BE2C (cell line): Measurements from ENCODE around the gene ATP1A2.
"Not testable (repeated sequence)": the region's sequence is repeated elsewhere in the genome, so short reads cannot be mapped to it uniquely, and the experiment has no call there.

Experiments used
- DNase-seq: peaks from one replicate; pipeline ENCODE4 v3.0.0-alpha.2; 2020
- H3K27me3 ChIP-seq: fragments of 250-450 bp; sonication (Bioruptor Pico); 2 replicates; pipeline ENCODE4 v1.5.1; 2020; ENCODE audit warnings: mild to moderate bottlenecking
- H3K36me3 ChIP-seq: fragments of 250-450 bp; sonication (Bioruptor Pico); 2 replicates; pipeline ENCODE4 v1.5.1; 2020; ENCODE audit warnings: mild to moderate bottlenecking
- H3K4me1 ChIP-seq: fragments of 250-450 bp; sonication (Bioruptor Pico); 2 replicates; pipeline ENCODE4 v1.5.1; 2020
- H3K4me3 ChIP-seq: 2 replicates; pipeline ENCODE4 v1.5.1; 2011; ENCODE audit warnings: low read depth, low read length
- H3K9me3 ChIP-seq: fragments of 250-450 bp; sonication (Bioruptor Pico); 2 replicates; pipeline ENCODE4 v1.5.1; 2020
- CTCF ChIP-seq: IDR thresholded peaks from 2 replicates; pipeline ENCODE4 v1.5.1; 2012; ENCODE audit warnings: mild to moderate bottlenecking, low read depth, low read length

The ATP1A2 gene

GRCh38 chr1:160125746-160126145 lies 10.2 kb downstream of the ATP1A2 start:
- no peaks in the 10 kb centered on the region for H3K36me3 ChIP-seq
- no peak overlapping the region for H3K4me3 ChIP-seq
- no peaks in the 10 kb centered on the region for H3K4me1 ChIP-seq
- TF ChIP-seq CTCF = no peak
- peaks cover under 1% of the 10 kb centered on the region; the same call in 1 of the 2 replicates for H3K27me3 ChIP-seq
- H3K9me3 ChIP-seq = no peaks in the 10 kb centered on the region
- DNase-seq = no peak

GRCh38 chr1:160126342-160126741 lies 10.8 kb downstream of the ATP1A2 start:
- not testable (repeated sequence) for H3K4me3 ChIP-seq, DNase-seq, H3K36me3 ChIP-seq, H3K4me1 ChIP-seq, H3K27me3 ChIP-seq, H3K9me3 ChIP-seq

GRCh38 chr1:160127381-160127780 lies 11.8 kb downstream of the ATP1A2 start:
- Histone ChIP-seq H3K27me3 (peaks cover 4% of the 10 kb centered on the region; the same call in 1 of the 2 replicates), H3K9me3 (no peaks in the 10 kb centered on the region), H3K4me1 (no peaks in the 10 kb centered on the region), H3K4me3 (no peak overlapping the region), H3K36me3 (no peaks in the 10 kb centered on the region)
- TF ChIP-seq CTCF = no peak
- DNase-seq = no peak

- H3K4me1 ChIP-seq = no peaks in the 10 kb centered on the region
- no peak for DNase-seq
- H3K4me3 ChIP-seq = no peak overlapping the region
- no peaks in the 10 kb centered on the region for H3K9me3 ChIP-seq
- TF ChIP-seq CTCF = no peak
- peaks cover 4% of the 10 kb centered on the region; the same call in 1 of the 2 replicates for H3K27me3 ChIP-seq
- H3K36me3 ChIP-seq = no peaks in the 10 kb centered on the region
These were observed 12.4 kb downstream of the ATP1A2 start for GRCh38 chr1:160127865-160128523.

GRCh38 chr1:160128636-160129035 lies 13.1 kb downstream of the ATP1A2 start:
- Histone ChIP-seq H3K4me3 (no peak overlapping the region), H3K4me1 (no peaks in the 10 kb centered on the region), H3K9me3 (no peaks in the 10 kb centered on the region), H3K36me3 (no peaks in the 10 kb centered on the region), H3K27me3 (peaks cover 4% of the 10 kb centered on the region; the same call in 1 of the 2 replicates)
- no peak for DNase-seq
- TF ChIP-seq CTCF = no peak

GRCh38 chr1:160129046-160129445 lies 13.5 kb downstream of the ATP1A2 start:
- no peak for TF ChIP-seq CTCF
- Histone ChIP-seq H3K4me3 (no peak overlapping the region), H3K4me1 (no peaks in the 10 kb centered on the region), H3K27me3 (peaks cover 4% of the 10 kb centered on the region; the same call in 1 of the 2 replicates), H3K36me3 (no peaks in the 10 kb centered on the region), H3K9me3 (no peaks in the 10 kb centered on the region)
- no peak for DNase-seq
